Ovary (tissue), 3 donors: Measurements from ENCODE around the gene ADGRB3.

ENCODE experiments used
- EP300 ChIP-seq: sonication (generic); formaldehyde crosslinking; IDR thresholded peaks from one replicate; pipeline ENCODE4 v1.6.1; 2017; ENCODE audit warnings: antibody characterized with exemption
- POLR2A ChIP-seq: fragments of 450-650 bp; IDR thresholded peaks from one replicate; pipeline ENCODE4 v1.6.1; 2017; ENCODE audit warnings: antibody characterized with exemption, mild to moderate bottlenecking, moderate library complexity
- TF ChIP-seq, protein P1 (sequence below), 3 donors: fragments of 450-650 bp in 2 of 3; fragments of 200-600 bp in 1 of 3; IDR thresholded peaks; one replicate each; pipeline versions ENCODE4 v1.5.1 to v1.8.0; 2016 to 2022; ENCODE audit warnings: antibody characterized with exemption in 3 of 3, mild to moderate bottlenecking in 1 of 3
- donor health status: DM: no; HTN: no; CAD: no.

DNA sequence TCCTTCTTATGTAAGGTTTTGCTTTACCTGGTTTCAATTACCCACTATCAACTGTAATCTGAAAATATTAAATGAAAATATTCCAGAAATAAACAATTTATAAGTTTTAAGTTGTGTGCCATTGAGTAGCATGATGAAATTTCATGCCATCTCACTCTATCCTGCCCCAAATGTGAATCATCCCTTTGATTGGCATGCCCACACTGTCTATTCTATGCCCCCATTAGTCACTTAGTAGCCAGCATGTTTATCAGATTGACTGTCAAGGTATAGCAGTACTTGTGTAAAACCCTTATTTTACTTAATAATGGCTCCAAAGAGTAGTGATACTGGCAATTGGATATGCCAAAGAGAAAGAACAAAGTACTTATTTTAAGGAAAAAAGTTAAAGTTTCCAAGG lies 403.8 kb downstream of the ADGRB3 start:
- TF ChIP-seq EP300 (no peak), POLR2A (no peak)
- TF ChIP-seq, protein P1, sequence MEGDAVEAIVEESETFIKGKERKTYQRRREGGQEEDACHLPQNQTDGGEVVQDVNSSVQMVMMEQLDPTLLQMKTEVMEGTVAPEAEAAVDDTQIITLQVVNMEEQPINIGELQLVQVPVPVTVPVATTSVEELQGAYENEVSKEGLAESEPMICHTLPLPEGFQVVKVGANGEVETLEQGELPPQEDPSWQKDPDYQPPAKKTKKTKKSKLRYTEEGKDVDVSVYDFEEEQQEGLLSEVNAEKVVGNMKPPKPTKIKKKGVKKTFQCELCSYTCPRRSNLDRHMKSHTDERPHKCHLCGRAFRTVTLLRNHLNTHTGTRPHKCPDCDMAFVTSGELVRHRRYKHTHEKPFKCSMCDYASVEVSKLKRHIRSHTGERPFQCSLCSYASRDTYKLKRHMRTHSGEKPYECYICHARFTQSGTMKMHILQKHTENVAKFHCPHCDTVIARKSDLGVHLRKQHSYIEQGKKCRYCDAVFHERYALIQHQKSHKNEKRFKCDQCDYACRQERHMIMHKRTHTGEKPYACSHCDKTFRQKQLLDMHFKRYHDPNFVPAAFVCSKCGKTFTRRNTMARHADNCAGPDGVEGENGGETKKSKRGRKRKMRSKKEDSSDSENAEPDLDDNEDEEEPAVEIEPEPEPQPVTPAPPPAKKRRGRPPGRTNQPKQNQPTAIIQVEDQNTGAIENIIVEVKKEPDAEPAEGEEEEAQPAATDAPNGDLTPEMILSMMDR (IDR thresholded peaks at IDR 0.05) = no peak
